HepG2 (cell line): ENCODE data around the gene RPLP2. TPM values are rescaled to one million over a fixed set of nuclear protein-coding genes. Genes with fewer than 3 reads are reported as not detected.

Experiments used
- ATAC-seq: fragments of 200-7000 bp; cut with Tn5 transposase; 3 replicates; pipeline ENCODE4 v1.9.1; 2020; ENCODE audit warnings: mild to moderate bottlenecking, moderate library complexity
- BruUV-seq: library from RNA; stranded (reverse); fragments of 400-500 nt; replicated peaks from 2 replicates; lab custom pipeline; 2021; lab: Mats Ljungman, UMichigan
- CTCF ChIA-PET: fragments of 300-600 bp; formaldehyde crosslinking; extraction: SDS; loops from one replicate; lab custom pipeline; 2021; ENCODE audit warnings: low total read pairs, inconsistent platforms, low intra/inter-chr PET ratio; lab: Yijun Ruan, JAX
- POLR2A ChIA-PET: fragments of 350-600 bp; sonication (Branson Sonifier 250); formaldehyde crosslinking; loops from one replicate; lab custom pipeline; 2020; ENCODE audit warnings: antibody characterized with exemption, inconsistent platforms; lab: Yijun Ruan, JAX
- DNase-seq: peaks from one replicate; pipeline ENCODE4 v3.0.0-alpha.2; 2015; ENCODE audit warnings: low spot score
- FAIRE-seq: peaks from 3 replicates; lab custom pipeline; 2011; peaks lifted over from hg19 to GRCh38; lab: Jason Lieb, UNC
- H2AFZ ChIP-seq: one replicate; pipeline ENCODE4 v1.6.1; 2011; ENCODE audit warnings: low read length, inconsistent platforms
- H3K27ac ChIP-seq: fragments of 300-600 bp; 3 replicates; pipeline ENCODE4 v1.8.0; 2011; ENCODE audit warnings: mixed run types, mild to moderate bottlenecking, mixed read lengths, low read length, inconsistent platforms; ENCODE audit not compliant: insufficient read depth; ENCODE audit errors: extremely low read length
- H3K27me3 ChIP-seq, 2 experiments: fragments of 200-600 bp in 1 of 2; 2 replicates in 1 of 2; 3 replicates in 1 of 2; pipeline versions ENCODE4 v1.6.0 to v1.8.0; 2011; ENCODE audit warnings: low read length in 2 of 2, mild to moderate bottlenecking in 2 of 2, moderate library complexity in 2 of 2, inconsistent platforms in 1 of 2; ENCODE audit not compliant: insufficient read depth in 2 of 2, control insufficient read depth in 1 of 2
- H3K36me3 ChIP-seq, 2 experiments: fragments of 200-600 bp in 1 of 2; replicated peaks in 1 of 2; 2 replicates in 1 of 2; 3 replicates in 1 of 2; pipeline versions ENCODE4 v1.5.1 to v1.8.0; 2011; ENCODE audit warnings: low read length in 2 of 2, inconsistent platforms in 1 of 2; ENCODE audit not compliant: insufficient read depth in 2 of 2, control insufficient read depth in 1 of 2
- H3K4me1 ChIP-seq: 2 replicates; pipeline ENCODE4 v1.5.1; 2012; ENCODE audit warnings: low read length, inconsistent platforms; ENCODE audit not compliant: insufficient read depth
- H3K4me2 ChIP-seq: 2 replicates; pipeline ENCODE4 v1.6.0; 2011; ENCODE audit warnings: low read depth, low read length, inconsistent platforms
- H3K4me3 ChIP-seq, 3 experiments: fragments of 200-600 bp in 1 of 3; sonication (generic), shearing (Covaris generic) in 1 of 3; replicated peaks in 1 of 3; 2 replicates each; pipeline ENCODE4 v1.5.1; 2011 to 2016; ENCODE audit warnings: low read length in 3 of 3, inconsistent platforms in 2 of 3, low read depth in 2 of 3, mild to moderate bottlenecking in 2 of 3, control low read depth in 1 of 3, mixed read lengths in 1 of 3; ENCODE audit not compliant: insufficient read depth in 1 of 3
- H3K79me2 ChIP-seq: one replicate; pipeline ENCODE4 v1.6.1; 2011; ENCODE audit warnings: low read length, inconsistent platforms; ENCODE audit not compliant: insufficient read depth
- H3K9ac ChIP-seq: 2 replicates; pipeline ENCODE4 v1.6.0; 2011; ENCODE audit warnings: mild to moderate bottlenecking, low read depth, low read length, inconsistent platforms; ENCODE audit not compliant: insufficient read depth
- H3K9me3 ChIP-seq: 2 replicates; pipeline ENCODE4 v1.5.1; 2012; ENCODE audit warnings: mild to moderate bottlenecking, low read length
- H4K20me1 ChIP-seq: 2 replicates; pipeline ENCODE4 v1.6.0; 2011; ENCODE audit warnings: inconsistent platforms, mild to moderate bottlenecking, low read length, moderate library complexity; ENCODE audit not compliant: insufficient read depth
- AGO1 ChIP-seq: fragments of 200-400 bp; formaldehyde crosslinking; IDR thresholded peaks from 2 replicates; pipeline ENCODE4 v1.6.1; 2017; ENCODE audit warnings: mild to moderate bottlenecking, low read depth, low read length, moderate library complexity; ENCODE audit not compliant: poor library complexity, severe bottlenecking
- AGO2 ChIP-seq: fragments of 200-400 bp; formaldehyde crosslinking; optimal IDR thresholded peaks from 2 replicates; pipeline ENCODE3; 2017; ENCODE audit warnings: mild to moderate bottlenecking, low read depth, low read length, moderate library complexity
- KDM2A ChIP-seq: sonication (generic); formaldehyde crosslinking; IDR thresholded peaks from 2 replicates; pipeline ENCODE4 v1.4.0; 2020; ENCODE audit warnings: low read depth, missing genetic modification reagents, borderline replicate concordance
- POGK ChIP-seq: sonication (generic); formaldehyde crosslinking; conservative IDR thresholded peaks from 2 replicates; pipeline ENCODE4 v1.8.0; 2022; ENCODE audit warnings: mild to moderate bottlenecking, moderate library complexity, missing genetic modification reagents
- POLR2G ChIP-seq: fragments of 200-400 bp; formaldehyde crosslinking; IDR thresholded peaks from 2 replicates; pipeline ENCODE4 v1.6.1; 2018; ENCODE audit warnings: mild to moderate bottlenecking, low read depth, low read length, moderate library complexity
- RBFOX2 ChIP-seq: fragments of 200-400 bp; formaldehyde crosslinking; IDR thresholded peaks from 2 replicates; pipeline ENCODE4 v1.6.1; 2017; ENCODE audit warnings: low read depth, mild to moderate bottlenecking, low read length
- RBM22 ChIP-seq: fragments of 200-400 bp; formaldehyde crosslinking; optimal IDR thresholded peaks from 2 replicates; pipeline ENCODE3; 2017; ENCODE audit warnings: mild to moderate bottlenecking, low read length, moderate library complexity
- RXRA ChIP-seq: sonication (generic); formaldehyde crosslinking; IDR thresholded peaks from 2 replicates; pipeline ENCODE4 v1.5.1; 2020; ENCODE audit warnings: missing genetic modification reagents
- ZMYM3 ChIP-seq: sonication (generic); formaldehyde crosslinking; IDR thresholded peaks from 2 replicates; pipeline ENCODE4 v1.5.1; 2020; ENCODE audit warnings: mild to moderate bottlenecking, missing genetic modification reagents
- ZNF326 ChIP-seq: sonication (generic); formaldehyde crosslinking; IDR thresholded peaks from 2 replicates; pipeline ENCODE4 v1.4.0; 2020; ENCODE audit warnings: missing genetic modification reagents, borderline replicate concordance
- ZNF737 ChIP-seq: sonication (generic); formaldehyde crosslinking; IDR thresholded peaks from 2 replicates; pipeline ENCODE4 v1.5.0; 2020; ENCODE audit warnings: missing genetic modification reagents, mild to moderate bottlenecking, borderline replicate concordance
- ZSCAN29 ChIP-seq: sonication (generic); formaldehyde crosslinking; conservative IDR thresholded peaks from 2 replicates; pipeline ENCODE4 v1.4.0; 2020; ENCODE audit warnings: mild to moderate bottlenecking, missing genetic modification reagents
- WGBS: methylation state at CpG from one replicate; pipeline ENCODE4 v1.1.6; 2017; ENCODE audit warnings: low lambda C conversion rate; 5-methylcytosine and 5-hydroxymethylcytosine counted together
- in situ Hi-C: cut with HindIII; loops from 2 replicates; pipeline ENCODE4 v1.10.0; 2017; ENCODE audit warnings: low pct_unique_long_range_greater_than_20kb; ENCODE audit not compliant: extremely low pct_ligation_motif_present
- intact Hi-C: fragments of 100-400 bp; cut with micrococcal nuclease; formaldehyde crosslinking; loops from one replicate; pipeline ENCODE4 v1.10.0; 2022; ENCODE audit not compliant: unreplicated experiment
- polyA plus RNA-seq, 8 experiments: library from polyadenylated mRNA; depleted of rRNA in 3 of 8; stranded (reverse) in 7 of 8; unstranded in 1 of 8; fragments of >200 nt; fragmentation: Illumina TruSeq in 4 of 8; extraction: Trizol in 4 of 8; gene quantifications; 2 replicates each; pipeline versions ENCODE4 v1.2.1 to v1.2.3, GENCODE V29; 2011 to 2016; ENCODE audit warnings: low read depth in 4 of 8, missing spikeins in 1 of 8, mixed read lengths in 1 of 8; ENCODE audit not compliant: insufficient read depth in 1 of 8
- total RNA-seq, 5 experiments: library from RNA; depleted of rRNA; stranded (reverse); fragments of >200 nt; fragmentation: Illumina TruSeq; extraction: Trizol; gene quantifications; 2 replicates each; pipeline ENCODE4 v1.2.3, GENCODE V29; 2016; ENCODE audit warnings: low read depth in 1 of 5

Gene RPLP2
- total and polyA plus RNA-seq, 2 of the 13 experiments (the other 11 are each of a cell fraction or from before 2014, with no cell fraction given) = 978 to 2,106 TPM

- Histone ChIP-seq H4K20me1 (peaks cover 9% of the 10 kb centered on the region; the same call in 1 of the 2 replicates), H3K9me3 (no peaks in the 10 kb centered on the region), H3K36me3 (peaks cover 20 to 65% of the 10 kb centered on the region in 2 experiments), H3K27me3 (no peaks in the 10 kb centered on the region), H2AFZ (no peak overlapping the region), H3K4me1 (no peaks in the 10 kb centered on the region), H3K79me2 (no peaks in the 10 kb centered on the region), H3K4me2 (no peak overlapping the region), H3K9ac (no peak overlapping the region), H3K4me3 (no peak overlapping the region), H3K27ac (no peak overlapping the region)
- in situ Hi-C loops = no loop called here
- BruUV-seq = no TSS peak
- ChIA-PET POLR2A (interaction anchor here (0.8 kb wide), 1 partner anchor 16 kb away, joined by 4 read pairs; the partner anchor contains the start of gene TALDO1), CTCF (no interaction called here)
- ATAC-seq (peak; percentile 14), FAIRE-seq (no peak), DNase-seq (no peak)
- WGBS = 98% methylated on average over 20 of the region's 22 CpGs
- TF ChIP-seq ZMYM3 (no peak), RBM22 (peak; percentile 80), AGO2 (peak; percentile 85), RBFOX2 (peak; percentile 59; the same call in 1 of the 2 replicates), POLR2G (peak; percentile 56; the same call in 1 of the 2 replicates), POGK (CRISPR knock-in tag) (0 out of 2 replicates have a peak, but pooled peaks have one; percentile 34), RXRA (0 out of 2 replicates have a peak, but pooled peaks have one; percentile 11), ZNF326 (peak; percentile 65; the same call in 1 of the 2 replicates), AGO1 (peak; percentile 44), ZNF737 (CRISPR knock-in tag) (no peak), KDM2A (CRISPR knock-in tag) (0 out of 2 replicates have a peak, but pooled peaks have one; percentile 17), ZSCAN29 (CRISPR knock-in tag) (no peak)
- intact Hi-C loops = loop anchor here (2.0 kb wide), 2 partner anchors 35 to 101 kb away; no protein-coding TSS in a partner anchor
Observed at GRCh38 chr11:763549-764321, 46.0 kb upstream of the RPLP2 start.
